Measurements from ENCODE around the gene ABHD8.
A peak's percentile ranks its signal among the peaks of the same experiment; 100 is the strongest.

The ABHD8 gene

GRCh38 chr19:17321655-17322489 lies 18.6 kb upstream of the ABHD8 start:
- DNase-seq (ENCODE audit: low spot score): peak; percentile 22

- no peak for DNase-seq (ENCODE audit: low spot score)
Observed at GRCh38 chr19:17320435-17320834, 17.2 kb upstream of the ABHD8 start.

- peak; percentile 27 for DNase-seq (ENCODE audit: low spot score)
Observed at GRCh38 chr19:17319473-17320238, 16.4 kb upstream of the ABHD8 start.

GRCh38 chr19:17318966-17319365 lies 15.7 kb upstream of the ABHD8 start:
- peak; percentile 20 for DNase-seq (ENCODE audit: low spot score)

- no peak for DNase-seq (ENCODE audit: low spot score)
Observed at GRCh38 chr19:17314007-17314593, 10.9 kb upstream of the ABHD8 start.

GRCh38 chr19:17312189-17313113 lies 9.2 kb upstream of the ABHD8 start:
- DNase-seq (ENCODE audit: low spot score): no peak

GRCh38 chr19:17311455-17312188 lies 8.4 kb upstream of the ABHD8 start:
- no peak for DNase-seq (ENCODE audit: low spot score)

GRCh38 chr19:17309965-17310461 lies 6.8 kb upstream of the ABHD8 start:
- DNase-seq (ENCODE audit: low spot score): no peak

GRCh38 chr19:17309198-17309964 lies 6.2 kb upstream of the ABHD8 start, which contains the start of gene DDA1:
Gene DDA1 (plus strand): TSS chr19:17309563. CDS start chr19:17309655, 92 bp downstream.
- peak; percentile 95 for DNase-seq (ENCODE audit: low spot score)

- DNase-seq (ENCODE audit: low spot score): no peak
Observed at GRCh38 chr19:17307876-17308377, 4.7 kb upstream of the ABHD8 start.

- DNase-seq (ENCODE audit: low spot score): no peak
Observed at GRCh38 chr19:17306285-17306714, 3.1 kb upstream of the ABHD8 start.

- peak; percentile 91 for DNase-seq (ENCODE audit: low spot score)
Observed at GRCh38 chr19:17305517-17306284, 2.5 kb upstream of the ABHD8 start, which contains the start of gene MRPL34. Gene MRPL34 (plus strand): TSS chr19:17305872. CDS start chr19:17305893, 21 bp downstream.

GRCh38 chr19:17305216-17305516 lies 1.9 kb upstream of the ABHD8 start:
- DNase-seq (ENCODE audit: low spot score): no peak

GRCh38 chr19:17304386-17305215 lies 1.4 kb upstream of the ABHD8 start:
- DNase-seq (ENCODE audit: low spot score): no peak

- DNase-seq (ENCODE audit: low spot score): no peak
Observed at GRCh38 chr19:17303940-17304267, 679 bp upstream of the ABHD8 start.

GRCh38 chr19:17302391-17303166 lies 646 bp downstream of the ABHD8 start:
- DNase-seq (ENCODE audit: low spot score): no peak

- DNase-seq (ENCODE audit: low spot score): no peak
Observed at GRCh38 chr19:17300992-17301619, 2.1 kb downstream of the ABHD8 start.

Data from D341Med (cell line).